PC-9 (cell line): Measurements from ENCODE around the gene RBM39. TPM values are rescaled to one million over a fixed set of nuclear protein-coding genes. Genes with fewer than 3 reads are reported as not detected.

ENCODE experiments used
- BruUV-seq: library from RNA; stranded (reverse); fragments of 400-500 nt; replicated peaks from 2 replicates; lab custom pipeline; 2021; lab: Mats Ljungman, UMichigan
- CTCF ChIA-PET: fragments of 300-600 bp; sonication (Branson Sonifier 250); formaldehyde crosslinking; loops from one replicate; lab custom pipeline; 2022; ENCODE audit warnings: antibody characterized with exemption; lab: Charles Lee
- POLR2A ChIA-PET: fragments of 300-600 bp; sonication (Branson Sonifier 250); formaldehyde crosslinking; loops from one replicate; lab custom pipeline; 2022; ENCODE audit warnings: antibody characterized with exemption; ENCODE audit not compliant: unreplicated experiment; lab: Charles Lee
- DNase-seq, 2 experiments: peaks; one replicate each; pipeline versions ENCODE4 v3.0.0 to v3.0.0-alpha.2; 2015 to 2022; ENCODE audit warnings: mixed read lengths in 1 of 2
- H2AFZ ChIP-seq: fragments of 200-600 bp; sonication (generic); 2 replicates; pipeline ENCODE4 v1.8.1; 2017; ENCODE audit warnings: antibody characterized with exemption
- H3F3A ChIP-seq: fragments of 200-600 bp; sonication (generic); 2 replicates; pipeline ENCODE4 v1.8.1; 2017; ENCODE audit warnings: antibody characterized with exemption, mild to moderate bottlenecking, low read depth; ENCODE audit not compliant: insufficient read depth
- H3K27ac ChIP-seq: fragments of 200-600 bp; sonication (generic); 2 replicates; pipeline ENCODE4 v1.6.1; 2016; ENCODE audit warnings: mixed run types
- H3K27me3 ChIP-seq: fragments of 200-600 bp; sonication (generic); 2 replicates; pipeline ENCODE4 v1.6.1; 2016; ENCODE audit warnings: low read depth, mixed run types; ENCODE audit not compliant: insufficient read depth
- H3K36me3 ChIP-seq: fragments of 200-600 bp; sonication (generic); 2 replicates; pipeline ENCODE4 v1.6.1; 2016; ENCODE audit warnings: low read depth, mixed run types
- H3K4me1 ChIP-seq: fragments of 200-600 bp; sonication (generic); replicated peaks from 2 replicates; pipeline ENCODE4 v1.6.1; 2016; ENCODE audit warnings: mixed run types; ENCODE audit not compliant: insufficient read depth
- H3K4me2 ChIP-seq: fragments of 200-600 bp; sonication (generic); 2 replicates; pipeline ENCODE4 v1.6.1; 2017; ENCODE audit warnings: mixed run types
- H3K4me3 ChIP-seq: fragments of 200-600 bp; sonication (generic); 2 replicates; pipeline ENCODE4 v1.6.1; 2016; ENCODE audit warnings: mixed run types
- H3K79me2 ChIP-seq: fragments of 200-600 bp; sonication (generic); 2 replicates; pipeline ENCODE4 v1.6.1; 2017; ENCODE audit warnings: low read depth, mixed run types
- H3K9me2 ChIP-seq: fragments of 200-600 bp; sonication (generic); 2 replicates; pipeline ENCODE4 v1.8.1; 2017; ENCODE audit warnings: mild to moderate bottlenecking; ENCODE audit not compliant: insufficient read depth
- H3K9me3 ChIP-seq: fragments of 200-600 bp; sonication (generic); 2 replicates; pipeline ENCODE4 v1.8.1; 2016; ENCODE audit warnings: low read depth; ENCODE audit not compliant: insufficient read depth
- H4K20me1 ChIP-seq: fragments of 200-600 bp; sonication (generic); 2 replicates; pipeline ENCODE4 v1.8.1; 2017; ENCODE audit not compliant: insufficient read depth
- EZH2 ChIP-seq: fragments of 200-600 bp; sonication (generic); IDR thresholded peaks from 2 replicates; pipeline ENCODE4 v1.8.0; 2017; ENCODE audit warnings: antibody characterized with exemption, low read depth
- intact Hi-C: fragments of 100-400 bp; cut with micrococcal nuclease; formaldehyde crosslinking; loops from one replicate; pipeline ENCODE4 v1.10.0; 2022; ENCODE audit not compliant: unreplicated experiment
- total RNA-seq: library from RNA; stranded (reverse); gene quantifications from 2 replicates; pipeline ENCODE4 v1.2.3, GENCODE V29; 2021
- TF ChIP-seq, protein P1 (sequence below): fragments of 200-600 bp; sonication (generic); conservative IDR thresholded peaks from 2 replicates; pipeline ENCODE4 v1.6.1; 2017; ENCODE audit warnings: mixed run types, antibody characterized with exemption, mild to moderate bottlenecking, moderate library complexity

RBM39 gene
- total RNA-seq, 1 experiment from 2014 or later = 379 TPM

DNA sequence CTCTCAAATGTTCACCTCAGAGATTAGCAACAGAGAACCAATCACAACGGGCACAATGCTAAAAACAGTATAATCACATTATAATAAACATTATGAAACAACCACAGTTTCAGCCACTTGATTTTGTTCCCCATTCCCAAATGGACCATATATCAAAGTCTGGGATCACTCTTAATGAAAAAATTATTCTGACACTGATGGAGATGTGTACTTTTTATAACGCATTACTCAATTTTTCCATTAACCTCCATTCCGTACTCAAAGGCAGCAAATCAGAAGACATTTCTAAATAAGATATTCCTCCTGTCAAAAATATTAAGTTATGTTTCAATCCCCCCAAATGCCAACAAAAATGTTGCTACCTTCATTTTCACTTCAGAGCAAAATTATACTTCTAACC, 80.2 kb downstream of the RBM39 start:
- H3K27me3 ChIP-seq = no peaks in the 10 kb centered on the region
- no peak overlapping the region for H2AFZ ChIP-seq
- TF ChIP-seq, protein P1, sequence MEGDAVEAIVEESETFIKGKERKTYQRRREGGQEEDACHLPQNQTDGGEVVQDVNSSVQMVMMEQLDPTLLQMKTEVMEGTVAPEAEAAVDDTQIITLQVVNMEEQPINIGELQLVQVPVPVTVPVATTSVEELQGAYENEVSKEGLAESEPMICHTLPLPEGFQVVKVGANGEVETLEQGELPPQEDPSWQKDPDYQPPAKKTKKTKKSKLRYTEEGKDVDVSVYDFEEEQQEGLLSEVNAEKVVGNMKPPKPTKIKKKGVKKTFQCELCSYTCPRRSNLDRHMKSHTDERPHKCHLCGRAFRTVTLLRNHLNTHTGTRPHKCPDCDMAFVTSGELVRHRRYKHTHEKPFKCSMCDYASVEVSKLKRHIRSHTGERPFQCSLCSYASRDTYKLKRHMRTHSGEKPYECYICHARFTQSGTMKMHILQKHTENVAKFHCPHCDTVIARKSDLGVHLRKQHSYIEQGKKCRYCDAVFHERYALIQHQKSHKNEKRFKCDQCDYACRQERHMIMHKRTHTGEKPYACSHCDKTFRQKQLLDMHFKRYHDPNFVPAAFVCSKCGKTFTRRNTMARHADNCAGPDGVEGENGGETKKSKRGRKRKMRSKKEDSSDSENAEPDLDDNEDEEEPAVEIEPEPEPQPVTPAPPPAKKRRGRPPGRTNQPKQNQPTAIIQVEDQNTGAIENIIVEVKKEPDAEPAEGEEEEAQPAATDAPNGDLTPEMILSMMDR = no peak
- no peak for TF ChIP-seq EZH2
- H3K36me3 ChIP-seq = peaks cover 8% of the 10 kb centered on the region
- H4K20me1 ChIP-seq = peaks cover 70% of the 10 kb centered on the region
- POLR2A ChIA-PET = interaction anchor here (0.6 kb wide), 1 partner anchor 46 kb away, joined by 23 read pairs; the partner anchor contains the start of gene SPAG4
- no peak for DNase-seq
- H3K9me3 ChIP-seq = no peaks in the 10 kb centered on the region
- peak overlapping the region; percentile 99; the same call in 1 of the 2 replicates for H3K4me3 ChIP-seq
- H3K4me2 ChIP-seq = peak overlapping the region; percentile 87
- H3K79me2 ChIP-seq = peaks cover 78% of the 10 kb centered on the region
- peaks cover 16% of the 10 kb centered on the region for H3F3A ChIP-seq
- intact Hi-C loops = loop anchor here (2.0 to 5.0 kb wide), 3 partner anchors 45 to 95 kb away; partner anchors contain the start of gene RBM39
- H3K4me1 ChIP-seq = peaks cover 47% of the 10 kb centered on the region
- no peak overlapping the region for H3K27ac ChIP-seq
- no peaks in the 10 kb centered on the region for H3K9me2 ChIP-seq
- BruUV-seq = no TSS peak
- CTCF ChIA-PET = interaction anchor here (0.5 kb wide), 1 partner anchor 37 kb away, joined by 3 read pairs; the partner anchor contains the start of genes NFS1 and ROMO1

DNA sequence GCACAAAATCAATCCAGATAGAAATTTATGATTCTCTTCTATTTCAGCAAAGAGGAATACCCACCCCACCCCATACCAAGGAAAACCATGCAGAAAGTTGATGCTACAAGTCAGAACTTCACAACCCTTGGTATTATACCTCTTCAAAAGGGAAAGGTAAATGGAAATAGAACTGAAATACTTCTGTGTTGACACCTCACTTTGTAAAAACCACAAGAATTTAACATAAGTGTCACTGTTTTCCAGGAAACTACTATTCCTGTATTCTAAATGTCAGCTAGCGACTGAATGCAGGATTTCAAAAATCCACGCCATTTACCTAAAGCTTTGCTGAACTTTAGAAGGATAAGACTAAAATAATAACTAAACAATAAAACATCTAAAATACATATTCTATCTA, 81.0 kb downstream of the RBM39 start:
- POLR2A ChIA-PET = interaction anchor here (0.5 to 0.7 kb wide), 8 partner anchors 9 to 374 kb away, joined by 3 to 23 read pairs (median 6); partner anchors contain the start of gene SPAG4
- TF ChIP-seq, protein P1 = no peak
- no peak for TF ChIP-seq EZH2
- intact Hi-C loops = loop anchor here (5.0 kb wide), 2 partner anchors 81 to 94 kb away; partner anchors contain the start of gene RBM39

DNA sequence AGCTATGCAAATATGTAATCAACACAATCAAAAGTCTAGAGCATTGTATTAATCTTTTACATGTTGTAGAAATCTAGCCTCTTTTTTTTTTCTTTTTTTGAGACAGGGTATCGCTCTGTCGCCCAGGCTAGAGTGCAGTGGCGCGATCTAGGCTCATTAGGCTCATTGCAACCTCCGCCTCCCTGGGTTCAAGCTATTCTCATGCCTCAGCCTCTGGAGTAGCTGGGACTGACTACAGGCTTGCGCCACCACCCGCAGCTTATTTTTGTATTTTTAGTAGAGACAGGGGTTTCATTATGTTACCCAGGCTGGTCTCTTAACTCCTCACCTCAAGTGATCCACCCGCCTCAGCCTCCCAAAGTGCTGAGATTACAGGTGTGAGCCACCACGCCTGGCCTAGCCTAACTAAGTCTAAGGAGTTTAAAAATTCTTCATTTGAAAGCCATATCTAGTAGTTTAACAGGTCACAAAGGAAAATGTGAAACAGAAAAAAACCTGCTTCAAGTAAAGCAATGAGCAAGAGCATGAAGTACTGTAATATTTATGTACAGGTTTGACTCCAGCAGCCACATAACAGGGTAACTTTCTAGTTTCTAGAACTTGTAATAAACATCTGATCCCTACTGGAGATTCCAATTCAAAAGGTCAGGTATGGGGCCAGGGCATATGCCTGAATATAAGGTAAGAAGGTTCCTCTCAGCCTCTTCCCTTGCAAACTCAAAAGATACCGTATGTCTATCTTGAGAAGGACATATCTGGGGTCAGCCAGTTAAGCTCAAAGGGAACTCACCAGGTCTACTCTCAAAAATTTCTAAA, 81.7 kb downstream of the RBM39 start:
- Histone ChIP-seq H3K4me3 (peak overlapping the region; percentile 99; the same call in 1 of the 2 replicates), H3K9me2 (no peaks in the 10 kb centered on the region), H3F3A (peaks cover 9% of the 10 kb centered on the region), H3K4me2 (peak overlapping the region; percentile 87), H3K79me2 (peaks cover 94% of the 10 kb centered on the region), H3K36me3 (peaks cover 12% of the 10 kb centered on the region), H3K4me1 (peaks cover 47% of the 10 kb centered on the region), H3K27ac (0 out of 2 replicates have a peak overlapping the region, but pooled peaks have one; percentile 0), H2AFZ (no peak overlapping the region), H4K20me1 (peaks cover 86% of the 10 kb centered on the region), H3K9me3 (no peaks in the 10 kb centered on the region), H3K27me3 (no peaks in the 10 kb centered on the region)
- intact Hi-C loops = loop anchor here (5.0 kb wide), 2 partner anchors 82 to 93 kb away; partner anchors contain the start of gene RBM39
- TF ChIP-seq, protein P1 = no peak
- TF ChIP-seq EZH2 = no peak
- BruUV-seq = no TSS peak
- ChIA-PET POLR2A (interaction anchor here (0.5 kb wide), 1 partner anchor 81 kb away, joined by 7 read pairs; no protein-coding TSS in a partner anchor), CTCF (interaction anchor here (0.7 kb wide), 1 partner anchor 43 kb away, joined by 4 read pairs; no protein-coding TSS in a partner anchor)
- DNase-seq = no peak

More for the DNA sequence above, 81.0 kb downstream of the RBM39 start:
- Histone ChIP-seq H3K27ac (peak overlapping the region; percentile 0; the same call in 1 of the 2 replicates), H3F3A (peaks cover 9% of the 10 kb centered on the region), H3K9me2 (no peaks in the 10 kb centered on the region), H3K4me3 (peak overlapping the region; percentile 99; the same call in 1 of the 2 replicates), H3K27me3 (no peaks in the 10 kb centered on the region), H2AFZ (no peak overlapping the region), H3K9me3 (no peaks in the 10 kb centered on the region), H3K4me1 (peaks cover 47% of the 10 kb centered on the region), H3K79me2 (peaks cover 86% of the 10 kb centered on the region), H3K36me3 (peaks cover 12% of the 10 kb centered on the region), H3K4me2 (peak overlapping the region; percentile 87), H4K20me1 (peaks cover 79% of the 10 kb centered on the region)
- DNase-seq = peak in 1 of 2 experiments; percentile 60
- BruUV-seq = no TSS peak
- CTCF ChIA-PET = no interaction called here
